ENCODE measurements around the gene PSMB2.

DNA sequence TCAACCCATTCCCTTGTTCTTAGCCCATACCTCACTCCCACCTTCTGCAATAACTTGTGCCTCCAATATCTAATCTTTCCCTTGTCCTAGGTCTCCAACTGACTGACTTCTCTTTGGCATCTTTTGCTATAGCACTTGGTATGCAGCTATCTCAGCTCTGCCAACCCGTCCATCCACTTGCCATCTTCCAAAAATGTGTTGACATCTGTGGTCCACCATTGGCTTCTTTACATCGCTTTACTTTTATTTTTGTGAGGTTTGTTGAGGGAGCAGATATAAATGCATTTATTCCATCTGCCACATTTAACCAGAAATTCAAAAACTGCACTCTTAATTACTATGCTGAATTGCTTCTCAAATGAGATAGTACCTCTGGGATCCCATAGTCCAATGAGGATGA, 24.9 kb upstream of the PSMB2 start:
- TF ChIP-seq, protein P1, sequence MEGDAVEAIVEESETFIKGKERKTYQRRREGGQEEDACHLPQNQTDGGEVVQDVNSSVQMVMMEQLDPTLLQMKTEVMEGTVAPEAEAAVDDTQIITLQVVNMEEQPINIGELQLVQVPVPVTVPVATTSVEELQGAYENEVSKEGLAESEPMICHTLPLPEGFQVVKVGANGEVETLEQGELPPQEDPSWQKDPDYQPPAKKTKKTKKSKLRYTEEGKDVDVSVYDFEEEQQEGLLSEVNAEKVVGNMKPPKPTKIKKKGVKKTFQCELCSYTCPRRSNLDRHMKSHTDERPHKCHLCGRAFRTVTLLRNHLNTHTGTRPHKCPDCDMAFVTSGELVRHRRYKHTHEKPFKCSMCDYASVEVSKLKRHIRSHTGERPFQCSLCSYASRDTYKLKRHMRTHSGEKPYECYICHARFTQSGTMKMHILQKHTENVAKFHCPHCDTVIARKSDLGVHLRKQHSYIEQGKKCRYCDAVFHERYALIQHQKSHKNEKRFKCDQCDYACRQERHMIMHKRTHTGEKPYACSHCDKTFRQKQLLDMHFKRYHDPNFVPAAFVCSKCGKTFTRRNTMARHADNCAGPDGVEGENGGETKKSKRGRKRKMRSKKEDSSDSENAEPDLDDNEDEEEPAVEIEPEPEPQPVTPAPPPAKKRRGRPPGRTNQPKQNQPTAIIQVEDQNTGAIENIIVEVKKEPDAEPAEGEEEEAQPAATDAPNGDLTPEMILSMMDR (IDR thresholded peaks at IDR 0.05), result no peak
- no peak for TF ChIP-seq POLR2A (IDR thresholded peaks at IDR 0.05)
- no peak for TF ChIP-seq EP300 (IDR thresholded peaks at IDR 0.05)
- TF ChIP-seq POLR2AphosphoS5 (IDR thresholded peaks at IDR 0.05), result no peak

All from sigmoid colon (tissue), 4 donors.